ENCODE measurements around the gene ATP8B1. TPM values are rescaled to one million over a fixed set of nuclear protein-coding genes. Genes with fewer than 3 reads are reported as not detected.

Gene ATP8B1
- total RNA-seq, 1 experiment from 2014 or later = 15.9 TPM

DNA sequence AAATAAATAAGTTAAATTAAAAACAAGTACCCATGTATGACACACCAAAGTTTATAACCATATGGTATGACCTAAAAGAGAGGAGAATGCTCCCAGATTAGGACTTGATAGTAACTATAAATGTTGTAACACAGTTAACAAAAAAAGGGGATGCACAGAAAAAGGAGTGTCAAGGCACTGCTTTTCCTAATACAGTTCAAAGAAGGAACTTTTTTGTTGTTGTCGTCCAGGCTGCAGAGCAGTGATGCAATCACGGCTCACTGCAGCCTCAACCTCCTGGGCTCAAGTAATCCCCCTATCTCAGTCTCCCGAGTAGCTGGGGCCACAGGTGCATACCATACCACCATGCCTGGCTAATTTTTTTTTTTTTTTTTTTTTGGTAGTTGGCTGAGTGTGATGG, 184.2 kb downstream of the ATP8B1 start:
- Histone ChIP-seq H3K4me1 (ENCODE audit: control insufficient read depth in 1 of 2, insufficient read depth in 2 of 2, low read length in 2 of 2) (peaks cover 5 to 13% of the 10 kb centered on the region in 2 experiments), H3K27ac (ENCODE audit: low read depth, low read length) (no peak overlapping the region), H3K9me3 (ENCODE audit: control insufficient read depth in 1 of 2, insufficient read depth in 1 of 2, low read depth in 1 of 2, low read length in 2 of 2) (no peaks in the 10 kb centered on the region), H3K9ac (ENCODE audit: low read length) (no peak overlapping the region), H3K36me3 (ENCODE audit: control insufficient read depth in 1 of 2, insufficient read depth in 2 of 2, low read length in 2 of 2) (peaks cover 19% of the 10 kb centered on the region in 2 experiments; a peak in 3 of 4 replicates), H2AFZ (ENCODE audit: low read depth, low read length, poor library complexity, severe bottlenecking) (no peak overlapping the region), H3K4me3 (replicated peaks in 1 of 2; ENCODE audit: low read depth in 1 of 2, low read length in 2 of 2) (no peak overlapping the region), H3K4me2 (ENCODE audit: low read length) (no peak overlapping the region), H3K27me3 (ENCODE audit: insufficient read depth, low read length) (no peaks in the 10 kb centered on the region), H4K20me1 (ENCODE audit: insufficient read depth) (no peaks in the 10 kb centered on the region), H3K9me2 (ENCODE audit: insufficient read depth) (no peaks in the 10 kb centered on the region), H3K79me2 (ENCODE audit: insufficient read depth, low read length) (peaks cover 61% of the 10 kb centered on the region)
- TF ChIP-seq POLR2A (IDR thresholded peaks at IDR 0.05; ENCODE audit: borderline replicate concordance, extremely low read depth, insufficient read depth, insufficient read length) (no peak), REST (IDR thresholded peaks at IDR 0.05; ENCODE audit: low read depth) (no peak), FOSL1 (IDR thresholded peaks at IDR 0.05; ENCODE audit: low read depth) (no peak), CEBPB (IDR thresholded peaks at IDR 0.05; ENCODE audit: low read depth) (no peak), SIN3A (IDR thresholded peaks at IDR 0.05; ENCODE audit: low read depth) (no peak), ZNF274 (IDR thresholded peaks at IDR 0.05; ENCODE audit: low read depth, low read length) (no peak)
- TF ChIP-seq, protein P1, sequence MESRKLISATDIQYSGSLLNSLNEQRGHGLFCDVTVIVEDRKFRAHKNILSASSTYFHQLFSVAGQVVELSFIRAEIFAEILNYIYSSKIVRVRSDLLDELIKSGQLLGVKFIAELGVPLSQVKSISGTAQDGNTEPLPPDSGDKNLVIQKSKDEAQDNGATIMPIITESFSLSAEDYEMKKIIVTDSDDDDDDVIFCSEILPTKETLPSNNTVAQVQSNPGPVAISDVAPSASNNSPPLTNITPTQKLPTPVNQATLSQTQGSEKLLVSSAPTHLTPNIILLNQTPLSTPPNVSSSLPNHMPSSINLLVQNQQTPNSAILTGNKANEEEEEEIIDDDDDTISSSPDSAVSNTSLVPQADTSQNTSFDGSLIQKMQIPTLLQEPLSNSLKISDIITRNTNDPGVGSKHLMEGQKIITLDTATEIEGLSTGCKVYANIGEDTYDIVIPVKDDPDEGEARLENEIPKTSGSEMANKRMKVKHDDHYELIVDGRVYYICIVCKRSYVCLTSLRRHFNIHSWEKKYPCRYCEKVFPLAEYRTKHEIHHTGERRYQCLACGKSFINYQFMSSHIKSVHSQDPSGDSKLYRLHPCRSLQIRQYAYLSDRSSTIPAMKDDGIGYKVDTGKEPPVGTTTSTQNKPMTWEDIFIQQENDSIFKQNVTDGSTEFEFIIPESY (IDR thresholded peaks at IDR 0.05; ENCODE audit: extremely low read depth, insufficient replicate concordance, low read length) = no peak
- ChIA-PET POLR2A (no interaction called here), CTCF (no interaction called here), RAD21 (ENCODE audit: low non-redundant PET in 1 of 2, low total read pairs in 2 of 2, uncharacterized antibody in 2 of 2, unreplicated experiment in 2 of 2) (no interaction called here)
- no TSS peak for BruUV-seq (replicated peaks)
- ATAC-seq (no peak), DNase-seq (ENCODE audit: low read depth, low spot score) (no peak)
- intact Hi-C loops (cut with micrococcal nuclease) = no loop called here

All from HCT116 (cell line).